ENCODE data around the gene EZR. TPM values are rescaled to one million over a fixed set of nuclear protein-coding genes. Genes with fewer than 3 reads are reported as not detected.

EZR gene
- total RNA-seq, 2 donors from 2014 or later: 26.8 to 55.2 TPM

Other genes starting within 250 kb of the EZR start
- 10 to 100 TPM; 45.6 to 48.7 TPM for gene DYNLT1, start 174.6 kb downstream of the EZR start, total RNA-seq
- 1 to 10 TPM; 7.1 to 9.6 TPM for gene SYTL3, start 169.3 kb downstream of the EZR start, total RNA-seq
- gene RSPH3, start 180.8 kb upstream of the EZR start, total RNA-seq: 1 to 10 TPM; 4.7 to 7.8 TPM
- 1 to 10 TPM; 3.2 to 6.2 TPM for gene TAGAP, start 225.6 kb upstream of the EZR start, total RNA-seq